Caki2 (cell line): ENCODE results near the gene OR9Q2. TPM values are rescaled to one million over a fixed set of nuclear protein-coding genes. Genes with fewer than 3 reads are reported as not detected.

Source experiments
- total RNA-seq: library from RNA; depleted of rRNA; stranded (reverse); fragments of >200 nt; shearing (Covaris generic); gene quantifications from 2 replicates; pipeline ENCODE4 v1.2.3, GENCODE V29; 2014; ENCODE audit warnings: low replicate concordance; rRNA removed

Gene OR9Q2
- total RNA-seq, 1 experiment from 2014 or later = not detected

Other genes with a start within 250 kb of the OR9Q2 start
- not detected in 2 replicates for gene OR9Q1, start 165.2 kb upstream of the OR9Q2 start, total RNA-seq
- not detected in 2 replicates for gene OR6Q1, start 158.1 kb upstream of the OR9Q2 start, total RNA-seq
- gene OR9I1, start 63.5 kb upstream of the OR9Q2 start, total RNA-seq = not detected in 2 replicates
- gene OR1S2, start 15.1 kb downstream of the OR9Q2 start, total RNA-seq = not detected in 2 replicates
- not detected in 2 replicates for gene OR1S1, start 23.6 kb downstream of the OR9Q2 start, total RNA-seq
- not detected in 2 replicates for gene OR10Q1, start 39.8 kb downstream of the OR9Q2 start, total RNA-seq
- not detected in 2 replicates for gene OR10W1, start 79.2 kb downstream of the OR9Q2 start, total RNA-seq
- gene OR5B17, start 170.0 kb downstream of the OR9Q2 start, total RNA-seq = not detected in 2 replicates
- gene OR5B3, start 217.8 kb downstream of the OR9Q2 start, total RNA-seq = not detected in 2 replicates
- not detected in 2 replicates for gene OR5B2, start 239.1 kb downstream of the OR9Q2 start, total RNA-seq